Measurements from ENCODE around the gene INSRR.
A peak's percentile ranks its signal among the peaks of the same experiment; 100 is the strongest.

Gene INSRR

GRCh38 chr1:156804572-156805243 is 54.2 kb downstream of the INSRR start:
- no peak for DNase-seq (ENCODE audit: low spot score)

GRCh38 chr1:156804026-156804425 is 54.9 kb downstream of the INSRR start:
- DNase-seq (ENCODE audit: low spot score) = no peak

- no peak for DNase-seq (ENCODE audit: low spot score)
Measured at GRCh38 chr1:156803086-156803851, 55.6 kb downstream of the INSRR start.

- DNase-seq (ENCODE audit: low spot score) = no peak
Measured at GRCh38 chr1:156802421-156802935, 56.4 kb downstream of the INSRR start.

GRCh38 chr1:156801409-156802121 is 57.4 kb downstream of the INSRR start:
- no peak for DNase-seq (ENCODE audit: low spot score)

GRCh38 chr1:156797212-156797871 is 61.6 kb downstream of the INSRR start:
- peak; percentile 57 for DNase-seq (ENCODE audit: low spot score)

- no peak for DNase-seq (ENCODE audit: low spot score)
Measured at GRCh38 chr1:156796340-156797097, 62.4 kb downstream of the INSRR start.

- no peak for DNase-seq (ENCODE audit: low spot score)
Measured at GRCh38 chr1:156795787-156796186, 63.1 kb downstream of the INSRR start.

GRCh38 chr1:156795374-156795733 is 63.6 kb downstream of the INSRR start:
- no peak for DNase-seq (ENCODE audit: low spot score)

- no peak for DNase-seq (ENCODE audit: low spot score)
Measured at GRCh38 chr1:156794506-156795373, 64.2 kb downstream of the INSRR start.
